GM23338 (cell line): Measurements from ENCODE around the gene UTP18. TPM values are rescaled to one million over a fixed set of nuclear protein-coding genes. Genes with fewer than 3 reads are reported as not detected.

Source experiments
- ATAC-seq: fragments of 200-7000 bp; cut with Tn5 transposase; 3 replicates; pipeline ENCODE4 v1.9.1; 2020
- DNase-seq: peaks from one replicate; pipeline ENCODE4 v3.0.0-alpha.2; 2015; ENCODE audit warnings: low spot score
- H2AFZ ChIP-seq: fragments of 200-600 bp; sonication (generic); 2 replicates; pipeline ENCODE4 v1.8.0; 2016; ENCODE audit warnings: antibody characterized with exemption, mild to moderate bottlenecking, moderate library complexity
- H3F3A ChIP-seq: fragments of 200-600 bp; sonication (generic); replicated peaks from 2 replicates; pipeline ENCODE4 v1.8.0; 2017; ENCODE audit warnings: antibody characterized with exemption, mixed run types, low read depth
- H3K27ac ChIP-seq: fragments of 200-600 bp; sonication (generic); 2 replicates; pipeline ENCODE4 v1.6.1; 2016; ENCODE audit warnings: low read depth
- H3K27me3 ChIP-seq: fragments of 200-600 bp; sonication (generic); 2 replicates; pipeline ENCODE4 v1.8.0; 2016; ENCODE audit warnings: mild to moderate bottlenecking, mixed run types, moderate library complexity; ENCODE audit not compliant: insufficient read depth
- H3K36me3 ChIP-seq: fragments of 200-600 bp; sonication (generic); 2 replicates; pipeline ENCODE4 v1.8.0; 2016; ENCODE audit warnings: mild to moderate bottlenecking; ENCODE audit not compliant: insufficient read depth
- H3K4me1 ChIP-seq: fragments of 200-600 bp; sonication (generic); 2 replicates; pipeline ENCODE4 v1.8.0; 2016; ENCODE audit warnings: mild to moderate bottlenecking, moderate library complexity; ENCODE audit not compliant: insufficient read depth
- H3K4me2 ChIP-seq: fragments of 200-600 bp; sonication (generic); 2 replicates; pipeline ENCODE4 v1.7.1; 2017; ENCODE audit warnings: mixed run types
- H3K4me3 ChIP-seq: fragments of 200-600 bp; sonication (generic); 2 replicates; pipeline ENCODE4 v1.6.1; 2016; ENCODE audit warnings: mixed run types
- H3K79me2 ChIP-seq: fragments of 200-600 bp; sonication (generic); replicated peaks from 2 replicates; pipeline ENCODE4 v1.8.0; 2017; ENCODE audit warnings: mild to moderate bottlenecking; ENCODE audit not compliant: insufficient read depth
- H3K9me2 ChIP-seq: fragments of 200-600 bp; sonication (generic); 2 replicates; pipeline ENCODE4 v1.8.0; 2017; ENCODE audit not compliant: insufficient read depth
- H4K20me1 ChIP-seq: fragments of 200-600 bp; sonication (generic); replicated peaks from 2 replicates; pipeline ENCODE4 v1.8.0; 2017; ENCODE audit warnings: mild to moderate bottlenecking; ENCODE audit not compliant: insufficient read depth
- H3K27ac Mint-ChIP-seq: 2 replicates; pipeline ENCODE4 v1.8.0; 2020; ENCODE audit warnings: inconsistent platforms, mild to moderate bottlenecking, moderate library complexity, mixed read lengths
- H3K27me3 Mint-ChIP-seq: 3 replicates; pipeline ENCODE4 v1.8.0; 2022; ENCODE audit warnings: low read depth, mild to moderate bottlenecking, moderate library complexity, mixed read lengths, inconsistent platforms; ENCODE audit not compliant: insufficient read depth, poor library complexity
- H3K36me3 Mint-ChIP-seq: 3 replicates; pipeline ENCODE4 v1.8.0; 2021; ENCODE audit warnings: low read depth, mild to moderate bottlenecking, inconsistent platforms, moderate library complexity, mixed read lengths
- H3K4me1 Mint-ChIP-seq: 3 replicates; pipeline ENCODE4 v1.8.0; 2020; ENCODE audit warnings: mild to moderate bottlenecking, inconsistent platforms, mixed read lengths
- H3K4me3 Mint-ChIP-seq: 3 replicates; pipeline ENCODE4 v1.8.0; 2021; ENCODE audit warnings: moderate library complexity, mild to moderate bottlenecking, inconsistent platforms, mixed read lengths
- H3K9me3 Mint-ChIP-seq: 3 replicates; pipeline ENCODE4 v1.8.0; 2020; ENCODE audit warnings: moderate library complexity, mild to moderate bottlenecking, inconsistent platforms, mixed read lengths
- CREB1 ChIP-seq: fragments of 250-450 bp; sonication (Bioruptor Pico); IDR thresholded peaks from 2 replicates; pipeline ENCODE4 v1.5.0; 2020; ENCODE audit warnings: low read depth, mild to moderate bottlenecking, moderate library complexity
- ETS1 ChIP-seq: IDR thresholded peaks from 2 replicates; pipeline ENCODE4 v1.6.1; 2016; ENCODE audit warnings: antibody characterized with exemption
- EZH2 ChIP-seq: fragments of 200-600 bp; sonication (generic); IDR thresholded peaks from one replicate; pipeline ENCODE4 v1.8.0; 2017; ENCODE audit warnings: antibody characterized with exemption, mild to moderate bottlenecking, low read depth; ENCODE audit not compliant: unreplicated experiment
- EZH2phosphoT487 ChIP-seq: fragments of 200-600 bp; sonication (generic); IDR thresholded peaks from one replicate; pipeline ENCODE4 v1.8.1; 2018; ENCODE audit warnings: antibody characterized with exemption; ENCODE audit not compliant: unreplicated experiment
- JUNB ChIP-seq: IDR thresholded peaks from one replicate; pipeline ENCODE4 v1.6.1; 2016; ENCODE audit warnings: antibody characterized with exemption; ENCODE audit not compliant: unreplicated experiment
- NANOG ChIP-seq: IDR thresholded peaks from 2 replicates; pipeline ENCODE4 v1.6.1; 2016; ENCODE audit warnings: antibody characterized with exemption, borderline replicate concordance
- POLR2AphosphoS5 ChIP-seq: IDR thresholded peaks from 2 replicates; pipeline ENCODE4 v1.6.1; 2016; ENCODE audit warnings: antibody characterized with exemption, low read depth
- REST ChIP-seq: IDR thresholded peaks from one replicate; pipeline ENCODE4 v1.6.1; 2018; ENCODE audit warnings: antibody characterized with exemption; ENCODE audit not compliant: unreplicated experiment
- ZNF114 ChIP-seq: fragments of 250-450 bp; sonication (Bioruptor Pico); IDR thresholded peaks from 2 replicates; pipeline ENCODE4 v1.5.0; 2020; ENCODE audit warnings: mild to moderate bottlenecking, moderate library complexity
- ZNF331 ChIP-seq: fragments of 250-450 bp; sonication (Bioruptor Pico); IDR thresholded peaks from 2 replicates; pipeline ENCODE4 v1.5.0; 2020; ENCODE audit warnings: low read depth, mild to moderate bottlenecking, moderate library complexity
- polyA plus RNA-seq: library from polyadenylated mRNA; unstranded; fragments of >200 nt; fragmentation: Nextera tagmentation; extraction: Ambion mirVana; gene quantifications from 2 replicates; pipeline ENCODE4 v1.2.1, GENCODE V29; 2016
- total RNA-seq: library from RNA; depleted of rRNA; stranded (reverse); fragments of >200 nt; shearing (Covaris generic); gene quantifications from 2 replicates; pipeline ENCODE4 v1.2.3, GENCODE V29; 2014
- TF ChIP-seq, protein P1 (sequence below), 2 experiments: fragments of 200-600 bp in 1 of 2; sonication (generic) in 1 of 2; conservative IDR thresholded peaks; 2 replicates each; pipeline versions ENCODE4 v1.5.1 to v1.6.1; 2016 to 2017; ENCODE audit warnings: antibody characterized with exemption in 2 of 2, low read depth in 2 of 2, mild to moderate bottlenecking in 2 of 2, moderate library complexity in 1 of 2

Gene UTP18
- total and polyA plus RNA-seq, 2 experiments from 2014 or later, result 79.4 to 87.9 TPM

- H3K4me1 Mint-ChIP-seq, result peaks cover 6% of the 10 kb centered on the region
- peaks cover 7% of the 10 kb centered on the region for H4K20me1 ChIP-seq
- H3K4me1 ChIP-seq, result peaks cover 9% of the 10 kb centered on the region; the same call in 1 of the 2 replicates
- no peak overlapping the region for H2AFZ ChIP-seq
- peak overlapping the region; percentile 12; the same call in 1 of the 2 replicates for H3K27ac Mint-ChIP-seq
- peaks cover 76% of the 10 kb centered on the region for H3K36me3 Mint-ChIP-seq
- no peak overlapping the region for H3K4me3 Mint-ChIP-seq
- ATAC-seq (no peak), DNase-seq (no peak)
- peaks cover 53% of the 10 kb centered on the region for H3K36me3 ChIP-seq
- peak overlapping the region; percentile 34 for H3K27ac ChIP-seq
- no peak overlapping the region for H3K4me2 ChIP-seq
- H3K9me3 Mint-ChIP-seq, result no peaks in the 10 kb centered on the region
- H3K9me2 ChIP-seq, result no peaks in the 10 kb centered on the region
- H3F3A ChIP-seq, result no peaks in the 10 kb centered on the region
- H3K79me2 ChIP-seq, result peaks cover 6% of the 10 kb centered on the region; the same call in 1 of the 2 replicates
- no peak overlapping the region for H3K4me3 ChIP-seq
- H3K27me3 Mint-ChIP-seq, result no peaks in the 10 kb centered on the region
- TF ChIP-seq REST (no peak), POLR2AphosphoS5 (no peak), JUNB (no peak), EZH2 (no peak), ZNF114 (no peak), ZNF331 (CRISPR knock-in tag) (no peak), ETS1 (no peak), EZH2phosphoT487 (no peak), NANOG (no peak), CREB1 (CRISPR knock-in tag) (no peak)
- TF ChIP-seq, protein P1, sequence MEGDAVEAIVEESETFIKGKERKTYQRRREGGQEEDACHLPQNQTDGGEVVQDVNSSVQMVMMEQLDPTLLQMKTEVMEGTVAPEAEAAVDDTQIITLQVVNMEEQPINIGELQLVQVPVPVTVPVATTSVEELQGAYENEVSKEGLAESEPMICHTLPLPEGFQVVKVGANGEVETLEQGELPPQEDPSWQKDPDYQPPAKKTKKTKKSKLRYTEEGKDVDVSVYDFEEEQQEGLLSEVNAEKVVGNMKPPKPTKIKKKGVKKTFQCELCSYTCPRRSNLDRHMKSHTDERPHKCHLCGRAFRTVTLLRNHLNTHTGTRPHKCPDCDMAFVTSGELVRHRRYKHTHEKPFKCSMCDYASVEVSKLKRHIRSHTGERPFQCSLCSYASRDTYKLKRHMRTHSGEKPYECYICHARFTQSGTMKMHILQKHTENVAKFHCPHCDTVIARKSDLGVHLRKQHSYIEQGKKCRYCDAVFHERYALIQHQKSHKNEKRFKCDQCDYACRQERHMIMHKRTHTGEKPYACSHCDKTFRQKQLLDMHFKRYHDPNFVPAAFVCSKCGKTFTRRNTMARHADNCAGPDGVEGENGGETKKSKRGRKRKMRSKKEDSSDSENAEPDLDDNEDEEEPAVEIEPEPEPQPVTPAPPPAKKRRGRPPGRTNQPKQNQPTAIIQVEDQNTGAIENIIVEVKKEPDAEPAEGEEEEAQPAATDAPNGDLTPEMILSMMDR (conservative IDR thresholded peaks at IDR 0.05; ENCODE audit: low read depth in 2 of 2), result no peak
- H3K27me3 ChIP-seq, result no peaks in the 10 kb centered on the region
Observed at GRCh38 chr17:51287412-51287811, 27.1 kb downstream of the UTP18 start.
